ENCODE measurements around the gene PKDCC.
"Not testable (repeated sequence)": the region's sequence is repeated elsewhere in the genome, so short reads cannot be mapped to it uniquely, and the experiment has no call there.

PKDCC gene

GRCh38 chr2:42031281-42032223 lies 16.3 kb upstream of the PKDCC start:
- TF ChIP-seq CTCF (IDR thresholded peaks at IDR 0.05; ENCODE audit: insufficient read depth, low read length, poor library complexity, severe bottlenecking), result no peak
- no peak for DNase-seq (ENCODE audit: extremely low read depth, insufficient read length)
- H3K4me3 ChIP-seq (replicated peaks; ENCODE audit: low read depth, low read length), result no peak overlapping the region
- no peaks in the 10 kb centered on the region for H3K27me3 ChIP-seq (replicated peaks; ENCODE audit: control insufficient read depth, insufficient read depth, low read length)
- H3K36me3 ChIP-seq (ENCODE audit: control insufficient read depth, insufficient read depth, low read length), result no peaks in the 10 kb centered on the region

DNA sequence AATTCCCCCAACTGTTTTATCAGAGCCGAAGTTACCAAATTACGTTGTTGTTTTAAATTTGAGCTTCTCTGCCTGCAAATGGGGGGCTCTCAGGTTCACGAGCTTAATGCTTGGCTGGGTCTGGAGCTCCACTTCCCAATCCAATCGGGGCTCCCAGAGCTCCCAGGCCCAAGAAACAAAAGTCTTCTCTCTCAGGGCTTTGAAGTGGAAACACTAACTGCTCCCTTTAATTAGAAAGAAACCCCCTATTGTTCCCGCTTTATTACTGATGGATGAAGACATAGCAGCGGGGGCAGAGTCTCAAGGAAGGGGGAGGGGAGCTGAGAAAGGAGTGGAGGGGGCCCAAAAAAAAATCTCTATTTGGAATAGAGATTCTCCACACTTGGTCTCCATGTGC lies 15.6 kb upstream of the PKDCC start:
- no peak for TF ChIP-seq CTCF (IDR thresholded peaks at IDR 0.05; ENCODE audit: insufficient read depth, low read length, poor library complexity, severe bottlenecking)
- Histone ChIP-seq H3K4me3 (replicated peaks; ENCODE audit: low read depth, low read length) (no peak overlapping the region), H3K27me3 (replicated peaks; ENCODE audit: control insufficient read depth, insufficient read depth, low read length) (no peaks in the 10 kb centered on the region), H3K36me3 (ENCODE audit: control insufficient read depth, insufficient read depth, low read length) (no peaks in the 10 kb centered on the region)
- no peak for DNase-seq (ENCODE audit: extremely low read depth, insufficient read length)

GRCh38 chr2:42032745-42033144 lies 15.1 kb upstream of the PKDCC start:
- H3K36me3 ChIP-seq (ENCODE audit: control insufficient read depth, insufficient read depth, low read length), result no peaks in the 10 kb centered on the region
- H3K27me3 ChIP-seq (replicated peaks; ENCODE audit: control insufficient read depth, insufficient read depth, low read length), result no peaks in the 10 kb centered on the region
- no peak overlapping the region for H3K4me3 ChIP-seq (replicated peaks; ENCODE audit: low read depth, low read length)
- TF ChIP-seq CTCF (IDR thresholded peaks at IDR 0.05; ENCODE audit: insufficient read depth, low read length, poor library complexity, severe bottlenecking), result no peak
- no peak for DNase-seq (ENCODE audit: extremely low read depth, insufficient read length)

- not testable (repeated sequence) for H3K4me3 ChIP-seq (replicated peaks; ENCODE audit: low read depth, low read length); H3K36me3 ChIP-seq (ENCODE audit: control insufficient read depth, insufficient read depth, low read length); H3K27me3 ChIP-seq (replicated peaks; ENCODE audit: control insufficient read depth, insufficient read depth, low read length); DNase-seq (ENCODE audit: extremely low read depth, insufficient read length)
Measured at GRCh38 chr2:42034096-42034495, 13.7 kb upstream of the PKDCC start.

GRCh38 chr2:42035241-42035640 lies 12.6 kb upstream of the PKDCC start:
- no peaks in the 10 kb centered on the region for H3K36me3 ChIP-seq (ENCODE audit: control insufficient read depth, insufficient read depth, low read length)
- no peak overlapping the region for H3K4me3 ChIP-seq (replicated peaks; ENCODE audit: low read depth, low read length)
- no peak for DNase-seq (ENCODE audit: extremely low read depth, insufficient read length)
- no peaks in the 10 kb centered on the region for H3K27me3 ChIP-seq (replicated peaks; ENCODE audit: control insufficient read depth, insufficient read depth, low read length)
- no peak for TF ChIP-seq CTCF (IDR thresholded peaks at IDR 0.05; ENCODE audit: insufficient read depth, low read length, poor library complexity, severe bottlenecking)

DNA sequence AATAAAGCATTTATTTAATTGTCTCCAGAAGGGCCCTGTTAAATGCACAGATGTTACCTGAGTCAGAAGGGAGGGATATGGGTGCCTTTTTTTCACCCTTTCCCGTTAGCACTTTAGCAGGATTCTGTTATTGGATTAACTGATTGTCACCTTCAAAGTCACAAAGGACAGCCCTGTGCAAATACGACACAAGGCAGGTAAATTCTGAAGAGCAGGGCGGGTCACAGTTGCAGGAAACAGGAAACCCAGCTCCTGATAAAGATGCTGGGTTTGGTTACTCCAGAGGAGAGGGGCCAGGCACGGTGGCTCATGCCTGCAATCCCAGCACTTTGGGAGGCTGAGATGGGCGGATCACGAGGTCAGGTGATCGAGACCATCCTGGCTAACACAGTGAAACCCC lies 11.4 kb upstream of the PKDCC start:
- DNase-seq (ENCODE audit: extremely low read depth, insufficient read length), result no peak
- Histone ChIP-seq H3K27me3 (replicated peaks; ENCODE audit: control insufficient read depth, insufficient read depth, low read length) (no peaks in the 10 kb centered on the region), H3K4me3 (replicated peaks; ENCODE audit: low read depth, low read length) (no peak overlapping the region), H3K36me3 (ENCODE audit: control insufficient read depth, insufficient read depth, low read length) (no peaks in the 10 kb centered on the region)
- no peak for TF ChIP-seq CTCF (IDR thresholded peaks at IDR 0.05; ENCODE audit: insufficient read depth, low read length, poor library complexity, severe bottlenecking)
